HG02943 (cell line): ENCODE data around the gene AANAT.

Experiments used
- ATAC-seq: cut with Tn5 transposase; IDR thresholded peaks from one replicate; pipeline ENCODE4 v1.9.1; 2021; ENCODE audit warnings: mild to moderate bottlenecking, low read depth, moderate library complexity; ENCODE audit not compliant: unreplicated experiment

Gene AANAT

GRCh38 chr17:76467809-76468633 lies 618 bp downstream of the AANAT start:
- no peak for ATAC-seq

DNA sequence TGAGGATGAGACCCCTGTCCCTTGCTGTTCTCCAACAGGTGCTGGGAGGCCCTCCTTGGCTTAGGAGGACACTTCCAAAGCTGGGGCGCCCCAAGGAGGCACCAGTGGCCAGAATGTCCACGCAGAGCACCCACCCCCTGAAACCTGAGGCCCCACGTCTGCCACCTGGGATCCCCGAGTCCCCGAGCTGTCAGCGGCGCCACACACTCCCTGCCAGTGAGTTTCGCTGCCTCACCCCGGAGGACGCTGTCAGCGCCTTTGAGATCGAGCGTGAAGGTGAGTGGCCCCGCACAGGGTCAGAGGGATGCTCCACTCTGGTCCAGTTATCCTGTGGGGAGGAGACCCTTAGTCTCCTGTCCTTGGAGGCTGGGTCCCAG lies 1.2 kb downstream of the AANAT start:
- no peak for ATAC-seq

GRCh38 chr17:76469076-76469990 lies 1.9 kb downstream of the AANAT start:
- ATAC-seq: no peak

- ATAC-seq: no peak
Observed at GRCh38 chr17:76469991-76470739, 2.8 kb downstream of the AANAT start.

GRCh38 chr17:76471498-76472257 lies 4.3 kb downstream of the AANAT start:
- no peak for ATAC-seq

GRCh38 chr17:76472258-76472645 lies 4.8 kb downstream of the AANAT start:
- no peak for ATAC-seq

DNA sequence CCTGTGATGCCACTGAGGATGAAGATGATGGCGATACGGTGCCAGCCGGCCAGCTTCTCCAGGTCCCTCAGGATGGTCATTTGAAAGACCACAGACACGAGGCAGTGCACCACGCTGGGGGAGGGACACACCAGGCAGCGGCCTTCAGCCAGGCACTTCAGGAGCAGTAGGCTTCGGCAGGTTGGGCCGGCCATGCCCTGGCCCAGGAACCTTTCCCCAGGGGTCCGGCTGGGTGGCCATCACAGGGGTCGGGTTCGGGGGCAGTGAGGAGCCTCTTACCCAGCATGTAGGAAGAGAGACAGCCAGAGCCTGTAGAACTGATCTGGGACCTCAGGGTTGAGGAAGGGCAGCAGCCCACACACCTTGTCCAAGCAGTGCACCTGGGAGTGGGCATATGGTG lies 5.3 kb downstream of the AANAT start:
- ATAC-seq: no peak

GRCh38 chr17:76473541-76473985 lies 6.2 kb downstream of the AANAT start:
- no peak for ATAC-seq

DNA sequence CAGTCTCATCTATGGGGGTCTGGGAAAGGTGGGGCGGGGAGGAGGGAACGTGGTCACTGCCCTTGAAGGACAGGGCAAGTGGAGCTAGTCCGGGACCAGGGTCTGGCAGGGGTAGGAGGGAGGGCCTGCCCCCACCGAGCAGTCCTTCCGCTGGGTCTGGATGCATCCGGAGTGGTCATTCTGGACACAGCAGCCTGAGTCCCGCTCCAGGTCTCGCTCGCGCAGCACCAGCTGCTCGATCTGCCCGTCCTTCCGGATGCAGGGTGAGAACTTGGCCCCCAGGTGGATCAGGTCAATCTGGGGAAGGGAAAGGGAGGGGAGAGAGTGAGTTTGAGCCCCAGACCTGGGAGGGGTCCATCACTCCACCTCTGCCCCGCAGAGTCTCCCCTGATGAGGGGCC lies 6.8 kb downstream of the AANAT start:
- no peak for ATAC-seq

GRCh38 chr17:76474894-76475293 lies 7.5 kb downstream of the AANAT start:
- ATAC-seq: no peak

DNA sequence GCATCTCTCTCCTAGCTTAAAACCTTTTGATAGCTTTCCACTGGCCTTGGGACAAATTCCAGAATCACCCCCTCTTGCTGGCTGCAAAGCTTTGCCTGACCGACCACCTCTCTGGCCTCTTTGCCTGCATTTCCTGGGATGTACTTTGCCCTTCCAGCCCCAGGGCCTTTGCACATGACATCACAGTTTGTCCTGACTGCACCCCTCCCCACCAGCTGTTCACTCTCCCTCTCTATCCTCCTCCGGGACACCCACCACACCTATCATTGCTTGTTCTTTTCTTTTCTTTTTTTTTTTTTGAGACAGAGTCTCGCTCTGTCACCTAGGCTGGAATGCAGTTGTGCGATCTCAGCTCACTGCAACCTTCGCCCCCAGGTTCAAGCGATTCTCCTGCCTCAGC lies 7.9 kb downstream of the AANAT start:
- ATAC-seq: no peak

DNA sequence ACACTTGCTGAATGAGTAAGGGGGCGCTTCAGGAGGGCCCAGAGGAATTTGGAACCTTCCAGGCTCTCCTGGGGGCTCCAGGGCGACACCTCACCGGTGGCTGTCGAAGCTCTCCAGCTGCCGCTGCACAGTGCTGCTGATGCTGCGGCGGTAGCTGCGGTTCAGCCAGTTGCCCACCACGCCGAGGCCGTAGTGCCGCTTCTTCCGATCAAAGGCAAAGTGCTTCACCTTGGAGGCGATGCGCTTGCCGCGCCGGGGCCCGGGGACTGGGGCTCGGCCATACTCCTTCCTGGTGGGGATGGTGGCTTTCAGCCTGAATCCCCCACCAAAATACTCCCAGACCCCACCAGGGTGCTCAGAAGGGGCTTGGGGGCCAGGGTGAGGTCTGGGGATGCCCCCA lies 9.3 kb downstream of the AANAT start:
- ATAC-seq: no peak

GRCh38 chr17:76477576-76477975 lies 10.2 kb downstream of the AANAT start:
- ATAC-seq: no peak

- ATAC-seq: no peak
Observed at GRCh38 chr17:76478097-76478496, 10.7 kb downstream of the AANAT start.

GRCh38 chr17:76478730-76479514 lies 11.5 kb downstream of the AANAT start:
- ATAC-seq: no peak

- ATAC-seq: no peak
Observed at GRCh38 chr17:76479515-76480060, 12.2 kb downstream of the AANAT start.

DNA sequence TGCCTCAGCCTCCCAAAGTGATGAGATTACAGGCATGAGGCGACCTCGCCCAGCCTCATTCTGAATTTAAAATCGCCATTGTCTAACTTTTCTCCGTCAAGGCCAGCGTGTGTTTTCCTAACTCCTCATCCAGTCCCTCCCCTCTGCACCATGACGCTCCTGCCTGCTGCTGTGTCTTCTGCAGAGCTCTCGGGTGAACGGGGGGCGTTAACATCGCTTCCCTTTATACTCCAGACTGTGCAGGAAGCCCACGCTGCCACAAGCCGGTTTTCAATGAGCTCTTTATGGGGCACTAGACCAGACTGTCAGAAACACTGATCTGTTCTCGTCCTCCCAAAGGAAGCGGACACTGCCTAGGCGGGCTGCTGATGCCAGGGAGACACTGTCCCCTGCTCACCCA lies 13.2 kb downstream of the AANAT start:
- no peak for ATAC-seq

- peak; percentile 46 for ATAC-seq
Observed at GRCh38 chr17:76481071-76481655, 13.8 kb downstream of the AANAT start.

DNA sequence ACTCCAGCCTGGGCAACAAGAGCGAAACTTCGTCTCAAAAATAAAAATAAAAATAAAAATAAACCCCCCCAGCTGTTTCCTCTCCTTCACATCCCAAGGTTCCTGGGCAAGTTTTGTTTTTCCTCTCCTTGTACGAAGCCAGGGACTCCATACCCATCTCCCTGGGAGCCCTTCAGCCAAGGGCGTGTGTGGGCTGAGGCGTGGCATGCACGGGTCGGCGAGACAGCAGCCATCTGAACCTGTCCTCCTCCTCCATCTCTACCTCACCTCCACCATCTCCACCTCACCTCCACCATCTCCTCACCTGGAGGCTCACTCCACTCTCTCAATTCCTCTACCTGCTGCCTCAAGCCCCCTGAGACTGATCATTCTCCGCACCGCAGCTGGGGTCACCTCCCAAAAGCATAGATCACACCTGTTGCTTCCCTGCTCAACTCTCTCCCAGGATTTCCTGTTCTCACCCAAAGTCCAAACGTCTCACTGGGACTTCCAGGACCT lies 16.9 kb downstream of the AANAT start:
- no peak for ATAC-seq
